Non-pigmented ciliary epithelial cell (primary cell): ENCODE results near the gene LYPD6B.
A peak's percentile ranks its signal among the peaks of the same experiment; 100 is the strongest.

Experiments used
- DNase-seq: peaks from one replicate; pipeline ENCODE4 v3.0.0-alpha.2; 2010; ENCODE audit warnings: low read depth

Gene LYPD6B

GRCh38 chr2:149125031-149125725, 86.7 kb downstream of the LYPD6B start:
- DNase-seq: no peak

- DNase-seq: peak; percentile 41
Measured at GRCh38 chr2:149129433-149129832, 90.9 kb downstream of the LYPD6B start.

GRCh38 chr2:149132339-149132738, 93.8 kb downstream of the LYPD6B start:
- DNase-seq: no peak

- no peak for DNase-seq
Measured at GRCh38 chr2:149132901-149133300, 94.4 kb downstream of the LYPD6B start.

- no peak for DNase-seq
Measured at GRCh38 chr2:149134335-149134923, 95.9 kb downstream of the LYPD6B start.

GRCh38 chr2:149136111-149136510, 97.6 kb downstream of the LYPD6B start:
- no peak for DNase-seq

GRCh38 chr2:149141046-149141445, 102.5 kb downstream of the LYPD6B start:
- DNase-seq: no peak

- DNase-seq: no peak
Measured at GRCh38 chr2:149143734-149144133, 105.2 kb downstream of the LYPD6B start.

GRCh38 chr2:149145314-149146295, 107.1 kb downstream of the LYPD6B start:
- no peak for DNase-seq

- no peak for DNase-seq
Measured at GRCh38 chr2:149146876-149147275, 108.4 kb downstream of the LYPD6B start.

- DNase-seq: no peak
Measured at GRCh38 chr2:149148194-149149006, 109.9 kb downstream of the LYPD6B start.

- DNase-seq: no peak
Measured at GRCh38 chr2:149149007-149149297, 110.5 kb downstream of the LYPD6B start.

- no peak for DNase-seq
Measured at GRCh38 chr2:149152469-149152953, 114.0 kb downstream of the LYPD6B start.

- DNase-seq: no peak
Measured at GRCh38 chr2:149155196-149155969, 116.9 kb downstream of the LYPD6B start.

- no peak for DNase-seq
Measured at GRCh38 chr2:149155988-149156387, 117.5 kb downstream of the LYPD6B start.

- no peak for DNase-seq
Measured at GRCh38 chr2:149156971-149157740, 118.7 kb downstream of the LYPD6B start.

- no peak for DNase-seq
Measured at GRCh38 chr2:149158957-149159356, 120.5 kb downstream of the LYPD6B start.

- DNase-seq: no peak
Measured at GRCh38 chr2:149160195-149160594, 121.7 kb downstream of the LYPD6B start.

- no peak for DNase-seq
Measured at GRCh38 chr2:149160701-149161217, 122.3 kb downstream of the LYPD6B start.
